Stimulated activated CD4-positive, alpha-beta T cell treated with anti-CD3 and anti-CD28 coated beads, Interleukin-2, amount 100 ng/mL, for 4 hours (primary cell): Measurements from ENCODE around the gene F7.

Experiments used
- DNase-seq: peaks from one replicate; pipeline ENCODE4 v3.0.0-alpha.2; 2020; ENCODE audit warnings: low read depth

Gene F7

DNA sequence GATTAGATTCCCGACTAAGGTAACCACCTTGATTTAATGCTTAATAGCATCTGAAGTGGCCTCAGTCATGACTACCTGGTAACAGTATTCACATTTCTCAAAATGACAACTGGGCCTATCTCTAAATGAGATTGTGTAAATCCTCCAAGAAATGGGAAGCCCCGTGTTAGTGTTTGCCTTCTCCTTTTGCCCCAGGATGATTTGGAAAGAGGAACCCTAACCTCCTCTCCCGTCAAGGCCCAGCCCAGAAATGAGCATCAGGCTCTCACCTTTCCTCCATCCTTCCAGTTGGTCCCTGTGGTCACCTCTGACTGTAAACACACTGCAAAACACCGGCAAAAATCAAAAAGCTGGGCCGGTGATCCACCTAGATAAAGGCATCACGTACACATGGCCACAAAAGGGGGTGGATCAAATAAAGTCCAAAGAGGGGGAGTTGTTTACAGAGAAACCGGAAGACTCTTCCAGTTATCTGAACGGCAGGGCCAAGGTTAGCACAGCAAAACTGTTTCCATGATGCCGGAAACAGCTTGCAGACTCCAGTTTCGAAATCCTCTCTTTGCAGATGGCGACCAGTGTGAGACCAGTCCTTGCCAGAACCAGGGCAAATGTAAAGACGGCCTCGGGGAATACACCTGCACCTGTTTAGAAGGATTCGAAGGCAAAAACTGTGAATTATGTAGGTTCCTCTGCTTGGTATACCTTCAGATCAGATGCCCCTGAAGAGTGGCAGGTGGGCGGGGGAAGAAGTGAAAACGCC, 33.4 kb downstream of the F7 start:
- no peak for DNase-seq

DNA sequence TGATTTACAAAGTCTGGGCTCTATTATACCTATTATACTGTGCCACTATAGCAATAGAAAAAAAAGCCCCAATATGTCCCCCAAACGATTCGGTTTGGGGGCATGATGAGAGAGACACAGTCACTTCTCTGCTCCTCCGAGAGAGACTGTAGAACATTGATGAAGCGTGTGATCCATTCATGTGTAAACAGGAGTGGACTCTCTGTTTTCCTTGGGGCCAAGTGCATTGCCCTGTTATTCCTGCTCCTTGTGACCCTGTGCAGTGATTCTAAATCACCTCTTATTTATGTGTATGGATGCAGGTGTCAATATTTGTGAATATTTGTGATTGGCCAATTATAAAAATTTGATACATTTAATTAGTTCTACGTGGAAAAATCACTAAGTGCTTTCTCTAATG, 34.0 kb downstream of the F7 start:
- no peak for DNase-seq

DNA sequence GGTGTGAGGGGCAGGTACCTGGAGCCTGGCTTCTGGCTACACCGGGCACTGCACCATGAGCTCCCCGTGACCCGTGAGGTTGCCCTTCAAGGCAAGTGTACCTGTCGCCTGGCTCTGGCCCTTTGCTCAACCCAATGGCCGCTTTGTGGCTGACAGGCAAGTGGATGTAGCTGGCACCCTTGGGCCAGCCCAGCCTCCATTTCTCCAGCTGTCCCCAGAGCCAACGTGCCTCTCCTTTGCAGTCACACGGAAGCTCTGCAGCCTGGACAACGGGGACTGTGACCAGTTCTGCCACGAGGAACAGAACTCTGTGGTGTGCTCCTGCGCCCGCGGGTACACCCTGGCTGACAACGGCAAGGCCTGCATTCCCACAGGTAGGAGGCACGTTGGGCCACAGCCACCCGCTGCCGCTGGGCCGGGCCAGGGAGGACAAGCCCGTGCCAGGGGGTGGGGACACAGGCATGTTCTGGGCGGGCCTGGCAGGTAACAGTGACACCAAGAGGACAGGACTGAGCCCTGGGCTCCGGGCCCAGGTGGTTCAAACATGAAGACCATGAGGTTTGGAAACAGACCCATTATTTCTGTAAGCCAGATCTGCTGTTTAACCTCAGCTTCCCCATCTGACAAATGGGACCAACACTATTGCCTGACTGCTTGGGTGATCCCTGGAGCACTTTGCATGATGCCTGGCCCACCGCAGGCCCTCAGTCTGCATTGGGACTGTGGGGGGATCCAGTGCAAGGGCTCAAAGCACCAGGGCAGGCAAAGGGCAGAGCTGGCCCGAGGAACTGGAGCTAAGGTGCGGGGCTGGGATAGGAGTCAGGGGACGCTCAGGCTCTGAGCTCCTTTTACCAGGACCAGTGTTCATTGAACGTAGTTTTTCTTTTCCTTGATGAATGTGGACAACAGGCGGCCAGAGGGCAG, 35.3 kb downstream of the F7 start:
- DNase-seq: no peak

DNA sequence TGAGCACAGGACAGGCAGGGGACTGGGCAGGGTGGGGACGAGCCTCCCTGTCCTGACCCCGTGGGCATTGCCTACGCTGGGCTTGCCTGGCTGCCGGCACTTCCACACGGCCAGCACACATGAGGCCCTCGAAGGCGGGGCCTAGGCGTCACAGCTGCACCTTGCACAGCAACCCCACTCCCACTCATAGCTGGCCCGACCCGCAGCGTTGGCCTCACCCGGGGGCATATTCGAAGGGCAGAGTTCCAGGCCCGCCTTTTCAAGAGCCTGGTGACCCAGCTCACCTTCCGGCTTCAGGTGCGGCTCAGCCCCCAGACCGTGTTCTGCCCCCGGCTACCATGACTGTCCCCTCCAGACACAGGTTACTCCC, 36.0 kb downstream of the F7 start:
- DNase-seq: no peak

DNA sequence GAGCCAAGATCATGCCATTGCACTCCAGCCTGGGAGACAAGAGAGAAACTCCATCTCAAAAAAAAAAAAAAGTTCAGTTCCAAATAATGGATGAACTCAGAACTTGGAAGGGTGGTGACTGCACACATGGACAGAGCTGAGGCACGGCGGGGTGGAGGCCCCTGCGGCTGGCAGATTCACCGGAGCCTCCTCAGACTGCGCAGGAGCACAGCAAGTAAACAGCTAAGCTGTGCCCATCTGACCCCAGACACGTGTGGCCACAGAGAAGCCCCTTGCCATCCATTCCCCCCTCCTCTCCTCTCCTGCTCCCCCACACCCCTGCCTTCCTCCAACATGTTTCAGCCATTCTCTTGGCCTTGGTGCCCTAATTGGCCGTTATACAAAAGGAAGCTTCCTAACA, 37.3 kb downstream of the F7 start:
- no peak for DNase-seq

DNA sequence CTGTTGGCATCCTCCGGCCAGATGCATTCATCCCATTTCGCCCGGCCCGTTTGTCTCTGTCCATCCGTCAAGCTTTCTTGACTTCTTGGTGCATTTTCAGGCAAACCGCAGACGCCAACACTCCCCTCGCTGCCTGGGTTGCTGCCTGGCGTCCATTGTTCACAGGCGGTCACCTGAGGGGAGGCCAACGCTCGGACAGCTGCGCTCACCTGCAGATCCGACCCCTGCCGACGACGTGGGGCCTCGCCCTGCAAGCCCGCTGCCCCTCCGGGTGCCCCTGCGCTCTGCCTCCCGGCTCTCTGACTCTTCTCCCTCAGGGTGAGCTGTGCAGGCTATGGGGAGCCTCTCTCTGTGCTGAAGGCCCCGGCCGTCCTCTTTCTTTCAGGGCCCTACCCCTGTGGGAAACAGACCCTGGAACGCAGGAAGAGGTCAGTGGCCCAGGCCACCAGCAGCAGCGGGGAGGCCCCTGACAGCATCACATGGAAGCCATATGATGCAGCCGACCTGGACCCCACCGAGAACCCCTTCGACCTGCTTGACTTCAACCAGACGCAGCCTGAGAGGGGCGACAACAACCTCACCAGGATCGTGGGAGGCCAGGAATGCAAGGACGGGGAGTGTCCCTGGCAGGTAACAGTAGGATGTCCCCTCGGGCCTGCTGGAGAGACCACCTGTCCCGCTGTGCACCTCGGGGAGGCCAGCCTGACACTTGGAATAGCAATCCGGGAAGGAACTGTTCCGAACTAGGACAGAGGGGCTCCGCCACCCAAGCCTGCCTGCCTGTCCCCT, 38.1 kb downstream of the F7 start:
- DNase-seq: no peak

DNA sequence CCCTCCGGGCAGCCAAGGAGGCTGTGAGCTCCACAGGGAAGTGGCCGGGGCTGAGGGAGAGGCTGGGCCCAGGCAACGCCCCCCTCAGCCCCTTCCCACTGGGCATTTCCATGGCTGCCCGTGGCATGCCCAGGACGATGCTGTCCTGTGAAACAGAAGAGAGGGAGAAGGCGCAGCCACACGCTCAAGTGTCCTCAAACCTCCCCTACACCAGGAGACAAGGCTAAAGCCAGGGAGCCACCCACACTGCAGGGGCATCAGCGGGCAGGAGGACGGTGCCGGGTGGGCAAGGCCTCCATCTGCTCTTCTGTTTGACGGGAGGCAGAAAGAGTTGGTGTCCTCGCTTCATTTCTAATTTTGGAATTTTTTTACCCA, 38.7 kb downstream of the F7 start:
- no peak for DNase-seq

DNA sequence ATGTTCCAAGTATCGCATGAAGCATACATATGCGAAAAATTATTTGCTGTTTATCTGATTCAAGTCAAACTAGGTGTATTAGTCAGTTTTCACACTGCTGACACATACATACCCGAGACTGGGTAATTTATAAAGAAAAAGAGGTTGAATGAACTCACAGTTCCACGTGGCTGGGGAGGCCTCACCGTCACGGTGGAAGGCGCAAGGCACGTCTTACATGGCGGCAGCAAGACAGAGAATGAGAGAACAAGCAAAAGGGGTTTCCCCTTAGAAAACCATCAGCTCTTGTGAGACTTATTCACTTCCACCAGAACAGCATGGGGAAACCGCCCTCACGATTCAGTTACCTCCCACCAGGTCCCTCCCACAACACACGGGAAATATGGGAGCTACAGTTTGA, 39.9 kb downstream of the F7 start:
- no peak for DNase-seq

DNA sequence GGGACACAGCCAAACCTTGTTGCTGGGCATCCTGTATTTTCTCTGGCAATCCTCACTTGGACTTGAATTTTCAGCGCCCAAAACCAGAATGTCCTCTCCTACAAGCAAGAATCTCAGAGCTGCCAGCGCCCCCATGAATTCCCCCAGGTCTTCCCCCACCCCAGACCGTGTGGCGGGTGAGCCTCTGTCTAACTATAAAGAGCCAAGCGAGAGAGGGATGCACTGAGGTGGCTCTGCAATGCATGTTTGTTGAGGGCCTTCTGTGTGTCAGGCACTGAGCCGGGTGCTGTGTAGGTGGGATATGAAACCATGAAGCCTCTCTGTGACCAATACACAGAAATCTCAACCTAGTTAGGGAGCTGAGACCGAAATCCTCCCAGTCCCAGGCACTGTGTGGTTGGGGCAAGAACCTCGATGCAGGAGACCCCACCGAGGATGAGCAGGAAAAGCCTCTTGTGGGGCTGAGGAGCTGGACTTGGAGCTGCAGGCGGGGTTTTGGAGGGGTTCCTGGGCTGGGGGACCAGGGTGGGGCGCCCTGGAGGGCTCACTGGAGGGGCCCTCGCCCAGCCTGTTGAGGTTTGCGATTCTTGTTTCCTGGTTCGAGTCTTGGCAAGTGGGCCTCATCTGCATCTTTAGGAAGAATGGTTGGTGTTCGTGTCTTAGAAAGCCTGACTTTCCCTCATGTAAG, 40.5 kb downstream of the F7 start:
- DNase-seq: no peak

DNA sequence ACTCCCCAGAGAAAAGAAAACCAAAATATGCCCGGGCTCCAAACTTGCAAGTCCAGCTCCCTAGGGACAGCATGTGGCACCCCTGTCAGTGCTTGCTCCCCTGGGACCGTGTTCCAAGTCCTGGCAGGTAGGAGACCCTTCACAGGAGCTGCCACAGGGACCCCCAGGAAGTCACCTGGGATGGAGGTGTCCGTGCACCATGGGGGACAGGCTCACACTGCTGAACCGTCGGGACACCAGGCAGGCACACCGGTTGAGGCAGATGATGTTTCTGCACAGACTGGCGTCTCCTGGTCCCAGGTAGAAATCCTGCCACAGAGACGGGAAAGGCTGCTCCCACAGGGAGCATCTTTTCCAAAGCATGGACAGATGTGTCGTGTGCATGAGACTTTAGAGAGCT, 41.2 kb downstream of the F7 start:
- no peak for DNase-seq

DNA sequence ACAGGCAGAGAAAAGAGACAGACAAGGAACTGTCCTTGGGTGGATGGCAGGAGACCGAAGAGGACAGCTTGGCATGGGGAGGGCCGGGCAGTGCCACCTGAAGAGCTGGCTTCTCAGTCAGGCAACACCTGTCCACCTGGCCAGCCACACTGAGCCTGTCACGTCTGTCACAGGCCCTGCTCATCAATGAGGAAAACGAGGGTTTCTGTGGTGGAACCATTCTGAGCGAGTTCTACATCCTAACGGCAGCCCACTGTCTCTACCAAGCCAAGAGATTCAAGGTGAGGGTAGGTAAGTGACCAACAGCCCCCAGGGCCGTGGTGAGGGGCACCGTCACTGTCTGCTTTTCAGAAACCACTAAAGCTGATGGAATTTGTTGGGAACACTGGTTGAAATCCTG, 41.6 kb downstream of the F7 start:
- no peak for DNase-seq

DNA sequence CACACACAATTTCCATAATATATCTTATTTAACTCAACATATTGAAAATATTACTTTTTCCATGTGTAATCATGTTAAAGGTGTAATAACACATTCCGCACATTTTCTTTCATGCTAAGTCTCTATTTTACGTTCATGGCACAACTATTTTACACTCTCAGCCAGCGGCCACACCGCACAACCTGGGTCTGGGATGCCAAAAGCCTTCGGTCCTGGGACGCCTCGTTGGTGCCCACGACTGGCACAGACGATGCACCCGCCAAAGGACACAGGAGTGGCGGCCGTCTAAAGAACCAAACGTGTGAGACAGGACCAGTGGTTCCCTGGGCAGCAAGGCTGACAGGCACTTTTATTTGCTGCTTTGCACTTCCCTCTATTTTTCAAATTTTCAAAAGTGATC, 42.8 kb downstream of the F7 start:
- no peak for DNase-seq

DNA sequence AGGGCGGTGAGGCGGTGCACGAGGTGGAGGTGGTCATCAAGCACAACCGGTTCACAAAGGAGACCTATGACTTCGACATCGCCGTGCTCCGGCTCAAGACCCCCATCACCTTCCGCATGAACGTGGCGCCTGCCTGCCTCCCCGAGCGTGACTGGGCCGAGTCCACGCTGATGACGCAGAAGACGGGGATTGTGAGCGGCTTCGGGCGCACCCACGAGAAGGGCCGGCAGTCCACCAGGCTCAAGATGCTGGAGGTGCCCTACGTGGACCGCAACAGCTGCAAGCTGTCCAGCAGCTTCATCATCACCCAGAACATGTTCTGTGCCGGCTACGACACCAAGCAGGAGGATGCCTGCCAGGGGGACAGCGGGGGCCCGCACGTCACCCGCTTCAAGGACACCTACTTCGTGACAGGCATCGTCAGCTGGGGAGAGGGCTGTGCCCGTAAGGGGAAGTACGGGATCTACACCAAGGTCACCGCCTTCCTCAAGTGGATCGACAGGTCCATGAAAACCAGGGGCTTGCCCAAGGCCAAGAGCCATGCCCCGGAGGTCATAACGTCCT, 43.4 kb downstream of the F7 start:
- no peak for DNase-seq

DNA sequence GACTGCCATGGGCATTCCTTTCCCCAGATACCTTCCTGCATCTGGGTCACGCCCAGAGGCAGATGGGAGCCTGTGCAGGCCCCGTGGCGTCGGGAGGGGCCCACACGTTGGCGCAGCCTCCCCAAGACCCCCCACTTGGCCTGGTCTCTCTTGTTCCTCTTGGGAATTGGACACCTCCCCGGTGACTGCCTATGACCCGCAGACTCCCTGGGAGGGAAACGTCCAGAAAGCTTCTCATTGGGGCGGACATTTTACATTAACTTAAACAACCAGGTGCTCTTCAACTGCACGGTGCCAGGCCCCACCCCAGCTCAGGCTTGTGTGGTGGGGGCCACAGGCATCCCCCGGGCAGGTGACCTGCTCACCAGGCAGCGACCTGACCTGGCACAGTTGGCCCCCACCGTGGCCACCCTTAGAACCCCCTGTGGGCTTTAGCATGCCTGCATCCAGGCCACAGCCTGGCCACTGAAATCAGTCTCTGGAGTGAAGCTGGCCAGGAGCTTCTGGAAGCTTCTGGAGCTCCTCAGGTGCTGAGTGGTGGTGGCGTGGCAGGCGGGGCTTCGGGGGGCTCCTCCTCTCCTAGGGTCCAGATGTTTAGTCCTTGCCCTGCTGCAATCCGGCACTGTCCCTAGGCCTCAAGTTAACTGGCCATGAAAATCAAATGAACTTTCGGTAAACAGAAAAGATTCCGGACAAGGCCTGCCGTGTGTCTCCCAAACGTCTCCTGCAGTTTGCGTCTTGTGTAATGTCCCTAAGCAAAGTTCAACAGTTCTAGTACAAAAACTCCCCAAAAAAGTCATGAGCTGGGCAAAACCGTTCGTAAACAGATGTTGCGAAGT, 44.3 kb downstream of the F7 start:
- no peak for DNase-seq

DNA sequence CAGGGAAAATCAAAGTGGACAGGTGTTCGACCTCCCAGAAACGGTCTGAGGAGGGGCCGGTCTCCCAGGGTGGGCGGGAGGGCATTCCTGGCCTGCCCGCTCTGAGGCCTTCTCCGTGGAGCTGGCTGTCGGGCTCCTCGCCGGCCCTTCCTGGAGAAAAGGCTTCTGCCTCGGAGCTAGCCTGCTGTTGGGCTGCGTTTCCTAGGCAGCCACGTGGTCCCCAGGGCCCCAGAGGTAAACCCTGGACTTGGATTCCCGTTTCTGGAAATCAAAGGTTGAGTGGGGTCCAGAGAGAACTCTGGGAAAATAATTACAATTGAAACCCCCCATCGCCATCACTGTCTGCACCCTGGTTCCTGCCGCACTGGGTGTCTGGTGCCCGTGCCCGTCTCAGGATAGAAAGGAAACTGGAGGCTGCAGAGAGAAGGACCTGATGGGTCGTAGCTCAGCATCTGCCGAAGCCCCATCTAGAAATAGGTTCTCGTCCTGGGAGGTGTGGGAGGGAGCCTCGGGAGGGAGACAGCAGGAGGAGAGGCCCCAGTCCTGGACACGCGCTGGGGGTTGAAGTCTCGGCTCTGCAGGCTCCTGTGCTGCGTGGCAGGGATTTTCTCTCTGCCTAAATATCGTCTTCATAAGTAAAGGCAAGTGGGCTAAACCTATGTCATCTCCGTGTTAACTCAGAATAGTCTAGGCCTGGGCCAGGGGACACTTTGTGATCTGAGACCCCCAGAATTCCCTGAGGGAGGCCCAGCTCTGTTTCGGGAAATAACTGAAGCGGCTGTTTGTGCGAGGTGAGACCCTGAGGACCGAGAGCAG, 45.2 kb downstream of the F7 start:
- DNase-seq: no peak

DNA sequence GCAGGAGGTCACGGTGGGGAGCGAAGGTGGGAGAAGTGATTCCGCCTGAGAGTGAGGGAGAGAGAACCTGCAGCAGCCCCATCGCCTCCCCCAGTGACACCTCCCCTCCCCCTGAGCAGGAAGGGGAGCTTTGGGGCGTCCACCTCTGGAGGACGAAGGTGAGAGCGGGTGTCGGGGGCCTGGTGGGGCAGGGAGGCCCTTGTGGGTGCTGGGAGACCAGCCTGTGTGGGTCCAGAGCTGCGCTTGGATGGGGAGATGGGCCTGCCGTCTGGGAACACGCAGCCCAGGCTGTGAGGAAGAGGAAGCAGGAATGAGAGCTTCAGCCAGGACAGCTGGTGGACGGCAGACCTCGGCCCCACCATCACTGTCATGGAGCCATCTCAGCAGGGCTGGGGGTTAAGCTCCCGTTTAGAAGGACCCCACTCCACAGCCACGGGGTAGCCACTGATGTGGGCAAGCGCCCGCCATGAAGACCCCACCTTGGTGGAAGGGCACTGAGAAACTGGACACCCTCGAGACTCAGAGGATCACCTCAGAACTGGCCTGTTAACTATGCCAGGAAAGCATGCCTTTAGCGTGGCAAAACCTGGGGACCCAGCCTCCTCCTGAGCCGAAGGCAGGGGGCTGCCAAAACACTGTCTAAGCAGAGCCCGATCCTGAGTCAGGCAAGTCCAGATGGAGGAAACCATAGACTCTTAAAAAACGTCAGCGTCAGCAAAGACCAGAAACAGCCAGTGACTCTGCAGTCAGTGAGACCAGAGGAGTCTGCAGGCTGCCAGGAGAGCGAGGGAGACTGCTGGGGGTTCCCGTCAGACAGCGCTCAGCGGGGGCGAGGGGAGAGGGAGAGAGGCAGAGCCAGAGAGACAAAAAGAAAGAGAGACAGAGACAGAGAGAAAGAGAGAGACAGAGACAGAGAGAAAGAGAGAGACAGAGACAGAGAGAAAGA, 46.4 kb downstream of the F7 start:
- DNase-seq: no peak

DNA sequence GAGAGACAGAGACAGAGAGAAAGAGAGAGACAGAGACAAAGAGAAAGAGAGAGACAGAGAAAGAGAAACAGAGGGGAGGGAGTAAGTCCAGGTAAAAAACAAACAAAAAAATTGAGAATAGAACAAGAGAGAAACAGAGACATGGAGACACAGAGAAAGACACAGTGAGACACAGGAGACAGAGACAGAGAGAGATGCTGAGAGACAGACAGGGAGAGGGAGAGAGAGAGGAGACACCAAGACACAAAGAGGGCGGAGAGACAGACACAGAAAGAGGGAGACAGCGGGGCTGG, 47.0 kb downstream of the F7 start:
- no peak for DNase-seq

DNA sequence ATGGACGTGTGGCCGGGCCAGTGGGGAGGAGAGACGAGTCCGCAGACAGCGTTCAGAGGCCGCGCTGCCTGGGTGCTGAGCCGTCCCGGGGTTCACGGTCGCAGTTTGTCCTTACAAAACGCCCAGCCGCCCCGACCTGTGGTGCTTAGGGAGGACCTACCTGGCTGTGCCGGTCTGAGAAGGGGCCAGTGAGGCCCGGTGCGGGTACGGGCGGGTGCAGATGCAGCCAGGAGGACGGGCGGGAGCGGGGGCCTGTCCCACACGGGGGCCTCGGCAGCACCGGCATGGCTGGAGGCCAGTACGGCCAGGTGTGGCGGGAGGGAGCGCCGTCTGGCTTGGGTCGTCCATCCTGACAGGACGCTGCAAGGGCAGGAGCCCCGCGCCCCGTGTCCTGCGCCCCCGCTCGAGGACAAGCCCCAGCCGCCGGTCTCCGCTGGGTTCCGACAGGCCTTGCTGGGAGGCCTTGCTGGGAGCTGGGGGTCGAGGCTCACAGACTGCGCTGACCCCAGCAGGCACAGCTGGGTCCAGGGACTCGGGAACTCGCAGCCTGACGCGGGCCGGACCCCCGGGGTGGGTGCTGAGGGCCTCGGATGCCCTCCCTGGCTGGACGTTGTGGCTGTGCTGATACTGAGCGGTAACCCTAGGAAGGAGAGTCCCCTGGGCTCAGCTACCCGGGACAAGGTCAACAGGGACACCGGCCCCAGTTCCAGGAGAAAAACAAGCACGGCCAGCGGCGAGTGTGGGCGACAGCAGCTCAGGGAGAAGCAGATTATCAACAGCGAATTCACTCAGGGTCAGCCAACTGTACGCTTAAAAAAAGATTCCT, 47.6 kb downstream of the F7 start:
- no peak for DNase-seq
